Medulla oblongata (tissue), 1 donor: ENCODE measurements around the gene WNT3A.
"Not testable (repeated sequence)": the region's sequence is repeated elsewhere in the genome, so short reads cannot be mapped to it uniquely, and the experiment has no call there.

Experiments
- DNase-seq: peaks from one replicate; pipeline ENCODE4 v3.0.0-alpha.2; 2015; ENCODE audit errors: extremely low spot score

The WNT3A gene

DNA sequence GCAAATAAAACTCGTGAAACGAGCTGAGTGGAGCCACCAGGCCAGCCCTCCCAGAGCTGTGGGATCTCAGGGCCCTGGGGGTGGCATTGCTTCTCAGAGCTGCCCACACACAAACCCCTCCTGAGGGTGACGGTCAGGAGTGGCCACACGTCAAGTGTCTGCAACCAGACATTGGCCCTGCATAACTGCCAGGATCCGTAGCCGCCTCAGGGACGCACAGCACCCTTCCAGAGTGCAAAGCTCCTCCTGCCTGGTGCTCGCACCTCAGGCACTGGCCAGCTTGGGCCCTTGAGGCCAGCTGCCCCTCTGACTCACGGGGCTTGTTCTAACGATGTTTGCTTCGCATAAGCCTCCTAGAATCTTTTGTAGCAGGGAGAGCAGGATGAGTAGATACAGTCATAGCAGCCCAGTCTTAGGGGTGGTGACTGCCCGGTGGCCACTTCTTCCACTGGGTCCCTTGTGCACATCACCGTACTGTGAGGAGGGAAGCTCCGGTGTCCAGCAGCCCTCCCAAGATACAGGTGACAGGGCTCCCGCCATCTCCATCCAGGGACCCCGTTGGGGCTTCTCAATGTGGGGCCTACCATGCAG, 5.0 kb downstream of the WNT3A start:
- DNase-seq: no peak

DNA sequence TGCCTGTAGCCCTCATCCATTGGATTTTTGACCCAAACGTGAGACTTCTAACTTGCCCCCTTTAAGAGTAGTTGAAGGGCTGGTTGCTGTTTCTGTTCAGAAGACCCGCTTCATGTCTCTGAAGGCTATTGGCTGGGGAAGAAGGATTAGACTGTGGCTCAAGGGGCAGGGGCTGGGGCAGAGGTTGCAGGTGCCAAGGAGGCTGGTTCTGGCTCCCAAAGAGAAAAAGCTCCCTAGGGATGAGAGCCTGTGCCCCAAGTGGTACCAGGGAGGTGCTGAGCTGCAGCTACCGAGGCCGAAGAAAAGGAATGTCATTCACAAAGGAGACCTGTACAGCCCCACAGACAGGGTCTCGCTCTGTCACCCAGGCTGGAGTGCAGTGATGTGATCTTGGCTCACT, 5.8 kb downstream of the WNT3A start:
- DNase-seq: no peak

DNA sequence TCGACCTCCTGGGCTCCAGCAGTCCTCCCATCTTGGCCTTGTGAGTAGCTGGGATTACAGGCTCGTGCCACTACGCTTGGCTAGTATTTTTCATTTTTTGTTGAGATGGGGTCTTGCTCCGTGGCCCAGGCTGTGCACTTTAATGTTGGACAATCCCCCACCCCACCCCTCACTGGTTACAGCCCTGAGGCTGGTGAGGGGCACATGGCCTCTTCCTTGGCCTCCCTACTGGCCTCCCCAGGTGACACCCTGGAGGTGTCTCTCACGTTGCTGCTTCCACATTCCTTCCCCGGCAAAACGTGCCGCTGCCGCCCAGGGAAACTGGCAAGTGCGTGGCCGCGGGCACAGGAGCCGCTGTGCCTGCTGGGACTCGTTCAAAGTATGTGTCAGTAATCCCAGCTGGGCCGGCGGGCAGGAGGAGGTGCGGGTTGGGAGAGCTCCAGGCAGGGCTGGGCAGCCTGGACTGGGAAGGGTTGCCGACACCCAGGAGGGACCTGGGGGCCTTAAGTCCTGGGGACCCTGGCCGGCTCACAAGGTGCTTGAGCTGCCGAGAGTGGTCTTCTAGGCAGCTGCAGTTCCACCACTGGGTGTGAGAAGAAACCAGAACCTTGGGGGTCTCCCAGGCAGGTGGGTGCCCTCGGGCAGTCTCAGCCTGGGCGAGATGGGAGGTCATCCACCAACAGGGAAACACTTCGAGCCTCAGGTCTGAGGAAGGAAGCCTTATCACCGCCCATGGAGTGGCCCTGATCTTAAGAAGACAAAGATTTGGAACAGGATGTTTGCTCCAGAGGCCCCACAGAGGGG, 6.5 kb downstream of the WNT3A start:
- no peak for DNase-seq

DNA sequence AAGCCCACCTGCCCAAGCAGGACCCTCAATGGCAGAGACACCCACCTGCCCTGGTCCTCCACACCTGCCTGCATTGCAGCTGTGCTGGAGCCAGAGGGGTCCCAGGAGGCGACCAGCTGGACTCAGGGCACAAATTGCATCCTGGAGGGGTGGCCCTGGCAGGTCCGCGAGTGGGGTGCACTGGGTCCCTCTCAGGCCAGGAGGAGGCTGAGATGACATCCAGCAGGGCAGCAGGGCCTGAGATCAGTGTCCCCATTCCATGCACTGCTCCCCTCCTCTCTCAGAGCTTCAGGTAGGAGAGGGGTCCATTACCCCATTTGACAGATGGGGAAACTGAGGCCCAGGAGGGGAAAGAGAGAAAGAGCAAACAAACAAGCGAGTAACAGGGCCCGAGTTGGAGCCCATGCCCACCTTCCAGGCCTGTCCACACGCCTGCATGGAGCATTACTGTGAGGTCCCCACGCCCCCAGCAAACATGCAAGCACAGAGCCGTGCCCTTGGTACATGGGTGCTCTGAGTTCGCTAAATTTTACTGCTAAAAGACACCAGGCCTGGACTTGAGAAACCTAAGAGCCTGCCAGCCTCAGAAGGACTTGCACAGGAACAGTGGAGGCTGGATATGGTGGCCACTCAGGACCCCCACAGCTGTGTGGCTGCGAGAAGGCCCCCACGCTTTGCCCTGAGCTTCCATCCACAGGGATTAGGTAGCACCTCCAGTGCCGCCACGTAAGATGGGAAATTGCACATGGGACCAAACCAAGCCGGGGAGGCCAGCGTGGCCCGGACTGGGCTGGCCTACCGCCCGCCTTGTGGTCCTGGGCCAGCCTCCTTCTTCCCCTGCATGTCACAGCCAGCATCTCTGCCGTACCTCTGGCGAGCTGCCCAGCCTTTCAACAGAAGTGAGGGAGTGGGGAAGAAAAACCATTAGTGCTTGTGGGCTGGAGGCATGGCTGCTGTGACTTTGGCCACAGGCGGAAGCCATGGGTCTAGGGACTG, 7.4 kb downstream of the WNT3A start:
- DNase-seq: peak; percentile 4

DNA sequence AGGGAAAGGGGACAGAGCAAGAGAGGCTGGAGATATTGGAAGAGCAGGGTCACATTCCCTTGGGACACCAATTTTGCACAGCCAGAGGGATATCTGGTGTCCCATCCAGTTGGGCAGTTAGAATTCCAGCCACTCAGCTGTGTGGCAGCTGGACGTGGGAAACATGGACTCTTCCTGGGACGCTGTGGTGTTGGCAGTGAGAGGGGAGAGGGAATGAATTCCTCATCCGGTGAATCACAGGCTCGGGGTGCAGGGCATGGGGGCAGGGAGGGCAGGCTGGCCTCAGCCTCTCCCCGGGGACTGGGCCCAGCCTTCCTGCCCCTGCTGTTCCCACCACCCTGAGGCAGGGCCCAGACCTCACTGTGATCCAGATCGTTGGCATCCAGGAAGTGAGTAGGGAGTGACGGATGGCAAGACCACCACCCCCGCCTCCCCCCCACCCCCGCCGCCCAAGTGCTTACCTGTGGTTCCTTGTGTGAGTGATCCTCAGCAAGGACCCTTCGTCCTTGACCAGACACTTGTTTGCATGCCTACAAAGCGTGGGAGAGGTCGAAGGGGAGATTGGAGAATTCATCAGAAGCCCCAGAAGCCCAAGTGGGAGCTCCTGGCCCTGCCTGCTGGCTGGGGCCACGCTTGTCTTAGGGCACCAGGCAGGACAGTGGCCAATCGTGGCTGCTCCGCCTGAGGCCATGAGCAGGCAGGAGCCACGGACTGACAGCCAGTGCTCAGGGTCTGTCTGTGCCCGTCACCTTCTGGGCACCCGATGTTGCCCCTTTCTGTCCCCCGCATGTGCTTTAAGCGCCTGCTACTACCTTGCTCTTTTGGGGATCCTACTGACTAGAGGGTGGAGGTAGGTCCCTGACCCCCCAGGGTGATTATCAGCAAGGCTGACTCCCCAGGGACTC, 8.7 kb downstream of the WNT3A start:
- no peak for DNase-seq

DNA sequence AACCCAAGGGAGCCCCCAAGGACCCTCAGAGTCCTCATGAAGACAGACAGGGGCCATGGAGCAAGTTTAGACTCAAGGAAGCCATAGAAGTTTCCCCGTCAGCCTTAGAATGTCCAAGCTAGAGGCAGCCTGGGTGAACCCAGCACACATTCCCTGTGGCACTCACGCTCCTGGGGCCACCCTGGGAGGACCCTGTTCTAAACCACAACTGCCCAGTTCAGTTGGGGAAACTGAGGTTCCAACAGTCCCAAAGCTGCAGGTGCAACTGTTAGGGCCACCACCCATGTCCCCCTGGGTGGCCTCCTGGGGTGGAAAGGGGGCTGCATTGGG, 9.3 kb downstream of the WNT3A start:
- DNase-seq: no peak

DNA sequence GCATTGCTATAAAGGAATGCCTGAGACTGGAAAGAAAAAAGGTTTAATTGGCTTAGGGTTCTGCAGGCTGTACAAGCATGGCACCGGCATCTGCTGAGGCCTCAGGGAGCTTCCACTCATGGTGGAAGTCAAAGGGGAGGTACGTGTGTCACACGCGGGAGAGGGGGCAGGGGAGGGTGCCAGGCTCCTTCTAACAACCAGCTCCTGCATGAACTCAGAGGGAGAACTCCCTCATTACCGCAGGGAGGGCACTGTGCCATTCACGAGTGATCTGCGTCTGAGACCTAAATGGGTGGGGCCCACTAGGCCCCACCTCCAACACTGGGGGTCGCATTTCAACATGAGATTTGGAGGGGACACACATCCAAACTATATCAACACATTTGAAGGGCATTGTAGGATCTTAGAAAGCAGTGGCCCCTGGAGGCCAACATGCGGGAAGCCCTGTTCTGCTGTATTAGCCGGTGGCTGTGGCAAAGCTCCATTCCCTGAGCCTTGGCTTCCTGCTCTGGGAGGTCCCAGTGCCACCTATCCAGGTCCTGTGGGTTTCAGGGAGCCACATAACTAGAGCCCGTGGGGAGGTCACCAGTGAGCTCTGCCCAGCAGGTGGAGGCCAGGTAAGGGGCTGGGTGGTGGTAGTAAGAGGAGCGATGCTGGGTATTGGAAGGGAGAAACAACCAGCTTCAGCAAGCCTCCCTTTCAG, 10.0 kb downstream of the WNT3A start:
- no peak for DNase-seq

DNA sequence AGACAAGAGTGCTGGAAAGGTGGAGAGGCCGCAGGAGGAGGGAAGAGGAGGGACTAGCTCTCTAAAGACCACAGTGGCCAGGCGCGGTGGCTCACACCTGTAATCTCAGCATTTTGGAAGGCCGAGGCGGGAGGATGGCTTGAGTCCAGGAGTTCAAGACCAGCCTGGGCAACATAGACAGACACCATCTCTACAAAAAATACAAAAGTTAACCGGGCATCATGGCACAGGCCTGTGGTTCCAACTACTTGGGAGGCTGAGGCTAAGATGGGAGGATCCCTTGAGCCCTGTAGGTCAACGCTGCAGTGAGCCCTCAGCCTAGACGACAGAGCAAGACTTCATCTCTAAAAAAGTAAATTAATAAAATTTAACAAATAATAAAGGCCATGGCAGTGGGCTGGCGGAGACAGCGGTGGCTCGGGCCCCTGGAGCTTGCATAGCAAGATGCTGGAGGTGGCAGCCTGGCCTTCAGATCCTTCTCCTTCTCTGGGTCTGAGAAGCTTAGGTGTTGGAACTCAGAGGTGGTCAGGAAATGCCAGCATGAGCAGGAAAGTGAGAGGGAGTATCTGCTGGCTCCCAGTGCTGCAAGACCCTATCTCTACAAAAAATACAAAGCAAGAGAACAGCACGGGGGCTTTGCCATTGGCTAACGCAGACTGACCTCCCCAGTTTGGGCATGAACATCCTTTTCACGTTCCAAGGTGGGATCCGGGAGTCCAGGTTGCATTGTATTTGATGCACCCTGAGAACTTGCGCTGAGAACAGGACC, 10.7 kb downstream of the WNT3A start:
- DNase-seq: no peak

DNA sequence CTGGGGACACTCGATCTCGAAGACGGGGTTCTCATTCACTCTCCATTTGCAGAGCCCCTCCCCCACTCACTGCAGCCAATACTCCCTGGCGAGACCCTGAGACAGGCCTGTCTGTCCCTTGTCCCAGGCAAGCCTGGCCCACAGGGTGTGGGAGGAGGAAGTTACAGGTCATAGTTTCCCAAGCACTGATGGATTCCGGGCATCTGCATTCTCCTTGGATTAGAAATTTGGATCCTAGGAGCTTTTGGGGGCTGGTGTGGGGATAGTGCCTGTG, 11.3 kb downstream of the WNT3A start:
- no peak for DNase-seq

DNA sequence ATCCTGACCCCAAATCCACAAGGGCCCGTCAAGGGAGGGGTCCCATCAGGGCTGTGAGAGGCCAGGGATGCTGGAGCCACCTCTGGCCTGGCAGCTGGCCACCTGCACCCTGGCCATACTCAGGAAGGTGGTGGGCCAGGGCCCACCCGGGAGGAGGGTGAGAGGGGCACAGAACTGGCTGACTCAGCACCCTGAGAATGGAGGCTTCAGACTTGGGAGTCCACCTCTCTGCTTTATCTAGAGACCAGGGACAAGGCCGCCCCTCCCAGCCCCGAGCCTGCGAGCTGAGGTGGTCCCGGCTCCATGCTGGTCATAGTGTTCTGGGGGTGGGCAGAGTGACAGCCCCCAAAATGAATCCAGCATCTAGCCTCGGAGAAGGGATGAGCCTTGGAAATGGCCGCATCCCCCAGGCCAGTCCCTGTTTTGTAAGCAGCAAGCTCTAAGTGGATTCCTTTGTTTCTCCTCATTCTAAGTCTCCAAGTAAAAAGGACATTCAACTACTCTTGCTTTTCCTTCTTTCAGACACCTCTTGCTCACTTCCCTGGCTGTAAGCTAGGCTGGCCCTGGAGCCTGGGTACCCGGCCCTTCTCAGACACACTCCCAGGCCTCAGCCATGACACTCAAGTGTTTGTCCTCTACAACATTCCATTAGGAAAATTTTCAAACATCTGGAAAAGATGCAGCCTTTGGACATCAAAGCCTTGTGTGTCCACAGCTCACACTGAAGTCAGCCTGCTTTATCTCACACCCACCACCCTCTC, 12.3 kb downstream of the WNT3A start:
- no peak for DNase-seq

DNA sequence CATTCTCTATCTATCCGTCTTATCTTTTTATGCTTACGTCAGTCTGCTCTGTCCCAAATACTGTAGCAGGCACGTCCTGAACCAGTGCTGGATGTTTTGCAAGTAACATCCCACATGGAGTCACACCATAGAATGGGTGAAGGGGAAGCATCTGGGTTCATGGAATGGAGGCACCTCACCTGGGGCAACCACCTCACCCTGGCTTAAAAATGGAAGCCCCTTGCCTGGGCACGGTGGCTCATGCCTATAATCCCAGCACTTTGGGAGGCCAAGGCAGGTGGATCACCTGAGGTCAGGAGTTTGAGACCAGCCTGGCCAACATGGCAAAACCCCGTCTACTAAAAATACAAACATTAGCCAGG, 12.9 kb downstream of the WNT3A start:
- not testable (repeated sequence) for DNase-seq

DNA sequence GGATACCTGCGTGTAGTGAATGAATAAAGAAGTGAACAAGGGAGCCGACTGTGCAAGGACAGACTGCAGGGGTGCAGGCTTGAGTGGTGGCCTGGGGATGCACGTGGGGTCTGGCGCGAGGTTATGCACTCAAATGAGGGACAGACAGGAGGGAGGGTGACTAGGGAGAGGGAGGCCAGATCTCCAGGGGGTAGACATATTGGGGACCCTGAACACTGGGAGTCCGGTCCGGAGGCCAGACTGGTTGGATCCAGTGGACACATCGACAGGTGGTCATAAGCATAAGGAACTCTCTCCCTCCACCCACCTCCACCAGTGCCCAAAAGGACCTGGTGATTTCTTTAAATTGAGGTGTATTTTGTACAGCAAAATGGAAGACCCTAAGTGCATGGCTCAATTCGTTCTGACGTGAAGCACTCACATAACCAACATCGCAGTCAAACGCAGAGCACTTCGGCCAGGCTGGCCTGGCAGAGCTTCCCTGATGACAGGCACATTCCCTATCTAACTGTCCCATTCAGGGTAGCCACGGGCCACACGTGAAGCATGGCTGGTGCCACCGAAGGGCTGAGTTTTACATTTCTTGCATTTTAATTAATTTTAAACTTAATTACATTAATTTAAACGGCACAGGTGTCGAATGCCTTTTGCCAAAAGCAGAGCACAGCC, 14.0 kb downstream of the WNT3A start:
- no peak for DNase-seq

DNA sequence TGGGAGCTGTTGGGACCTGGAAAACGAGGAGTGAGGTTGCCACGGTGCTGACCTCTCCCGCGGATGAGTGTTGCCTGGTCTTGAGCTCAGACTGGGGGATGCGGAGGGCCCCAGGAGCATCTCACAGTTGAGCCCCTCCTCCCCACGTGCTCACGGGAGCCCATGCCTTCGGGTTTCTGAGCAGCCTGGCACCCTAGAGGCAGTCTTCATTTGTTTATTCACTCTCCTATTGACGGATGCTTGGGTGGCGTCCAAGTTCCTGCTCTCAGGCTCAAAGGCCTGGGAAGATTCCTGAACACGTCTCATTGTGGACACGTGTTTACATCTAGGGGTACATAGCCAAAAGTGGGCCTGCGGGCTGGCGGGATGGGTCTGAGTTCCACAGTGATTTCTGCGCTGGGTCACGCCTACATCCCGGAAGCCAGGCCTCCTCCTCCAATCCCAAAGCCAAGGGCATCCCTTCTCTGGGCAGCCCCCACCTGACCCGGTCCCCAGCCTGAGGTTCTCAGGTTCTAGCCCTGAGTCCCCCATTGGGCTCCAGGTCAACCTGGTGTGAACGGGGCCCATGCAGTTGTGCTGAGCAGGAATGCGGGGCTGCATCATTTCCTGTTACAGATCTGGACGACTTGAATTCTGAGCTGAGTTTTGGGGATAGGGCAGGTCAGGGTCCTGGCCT, 14.7 kb downstream of the WNT3A start:
- DNase-seq: no peak

DNA sequence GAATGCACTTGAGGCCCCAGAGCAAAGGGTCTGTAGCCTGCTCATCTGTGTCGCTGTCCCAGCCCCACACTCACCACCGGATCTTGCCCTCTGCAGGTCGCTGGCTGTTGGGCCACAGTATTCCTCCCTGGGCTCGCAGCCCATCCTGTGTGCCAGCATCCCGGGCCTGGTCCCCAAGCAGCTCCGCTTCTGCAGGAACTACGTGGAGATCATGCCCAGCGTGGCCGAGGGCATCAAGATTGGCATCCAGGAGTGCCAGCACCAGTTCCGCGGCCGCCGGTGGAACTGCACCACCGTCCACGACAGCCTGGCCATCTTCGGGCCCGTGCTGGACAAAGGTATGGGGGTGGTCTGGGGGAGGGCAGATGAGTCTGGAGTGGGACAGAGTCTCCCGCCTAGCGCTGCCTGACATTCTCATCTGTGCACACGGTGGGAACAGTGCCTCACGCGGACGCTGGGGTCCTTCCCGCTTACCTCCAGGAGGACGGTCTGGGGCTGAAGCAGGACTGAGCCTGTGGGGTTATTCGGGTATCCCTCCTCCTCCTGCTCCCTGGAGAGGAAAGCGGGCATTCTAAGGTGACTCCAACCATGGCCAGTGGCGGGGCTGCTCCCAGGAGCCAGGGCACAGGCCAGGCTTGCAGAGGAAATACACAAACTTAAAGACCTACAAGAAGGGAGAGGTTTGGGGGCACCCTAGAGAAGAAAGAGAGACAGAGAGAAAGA, 15.9 kb downstream of the WNT3A start:
- no peak for DNase-seq

DNA sequence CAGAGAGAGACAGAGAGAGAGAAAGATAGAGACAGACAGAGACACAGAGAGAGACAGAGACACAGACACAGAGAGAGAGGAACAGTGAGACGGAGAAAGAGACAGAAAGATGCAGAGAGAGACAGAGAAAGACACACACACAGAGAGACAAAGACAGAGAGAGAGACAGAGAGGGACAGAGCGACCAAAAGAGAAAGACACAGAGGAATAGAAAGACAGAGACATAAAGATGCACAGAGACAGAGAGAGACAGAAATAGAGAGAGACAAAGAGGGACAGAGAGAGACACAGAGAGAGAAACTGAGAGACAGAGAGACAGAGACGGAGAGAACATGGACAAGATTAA, 16.5 kb downstream of the WNT3A start:
- no peak for DNase-seq

DNA sequence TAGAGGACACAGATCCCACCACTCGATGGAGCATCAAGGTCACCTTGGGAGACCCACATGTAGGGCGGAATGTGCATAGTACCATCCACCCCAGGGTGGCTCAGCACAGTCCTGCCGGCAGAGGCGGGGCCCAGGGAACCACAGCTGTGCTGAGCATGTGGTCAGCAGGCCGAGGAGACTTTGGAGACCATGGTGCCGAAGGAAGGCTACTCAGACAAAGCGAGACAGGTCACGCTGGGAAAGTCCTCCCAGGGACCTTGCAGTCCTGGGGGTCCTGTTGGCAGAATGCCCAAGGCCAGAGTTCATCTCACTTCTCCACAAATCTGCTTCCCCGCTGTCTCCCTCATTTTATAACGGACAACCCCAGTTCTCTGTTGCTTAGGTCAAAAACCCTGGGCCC, 22.5 kb downstream of the WNT3A start:
- DNase-seq: no peak

DNA sequence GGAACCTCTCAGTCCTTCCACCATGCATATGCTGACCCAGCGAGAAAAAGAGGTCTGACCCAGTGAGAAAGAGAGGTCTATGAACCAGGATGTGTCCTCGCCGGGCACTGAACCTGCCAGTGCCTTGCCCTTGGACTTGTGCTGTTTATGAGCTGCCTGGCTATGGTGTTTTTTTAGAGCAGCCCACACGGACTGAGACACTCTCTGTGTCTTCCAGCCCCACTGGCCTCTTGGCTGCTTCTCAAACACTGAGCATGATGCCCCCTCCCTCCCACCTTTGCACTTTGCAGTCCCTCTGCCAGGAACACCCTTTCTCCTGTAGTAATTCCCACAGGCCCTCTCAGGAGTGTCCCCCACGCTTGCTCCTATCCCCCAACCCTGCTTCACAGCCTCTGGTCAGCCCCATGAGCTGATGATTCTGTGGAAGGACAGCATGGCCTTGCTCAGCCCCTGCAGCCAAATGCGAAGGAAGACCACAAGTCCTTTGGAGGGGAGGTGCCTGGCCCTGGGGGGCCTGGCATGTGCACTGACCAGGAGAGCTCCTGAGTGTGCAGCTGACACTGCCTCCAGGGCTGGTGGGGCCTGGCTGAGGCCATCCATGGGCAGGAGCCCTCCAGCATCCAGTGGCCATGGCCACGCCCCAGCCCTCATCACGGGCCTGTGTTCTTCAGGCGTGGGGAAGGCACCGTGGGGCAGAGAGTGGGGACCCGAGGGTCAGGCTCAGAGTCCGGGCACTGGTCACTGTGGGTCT, 23.8 kb downstream of the WNT3A start:
- no peak for DNase-seq
